Upper lobe of right lung (tissue), 1 donor: ENCODE results near the gene STK40. TPM values are rescaled to one million over a fixed set of nuclear protein-coding genes. Genes with fewer than 3 reads are reported as not detected.

Experiments used
- ATAC-seq: fragments of 200-7000 bp; cut with Tn5 transposase; one replicate; pipeline ENCODE4 v1.9.1; 2020; ENCODE audit warnings: mild to moderate bottlenecking, moderate library complexity
- DNase-seq: peaks from one replicate; pipeline ENCODE4 v3.0.0-alpha.2; 2020
- H3K27ac ChIP-seq: fragments of 200-600 bp; one replicate; pipeline ENCODE4 v1.8.0; 2022
- H3K27me3 ChIP-seq: fragments of 200-600 bp; one replicate; pipeline ENCODE4 v1.8.0; 2022; ENCODE audit warnings: mild to moderate bottlenecking
- H3K36me3 ChIP-seq: fragments of 200-600 bp; one replicate; pipeline ENCODE4 v1.8.0; 2022
- H3K4me1 ChIP-seq: fragments of 200-600 bp; one replicate; pipeline ENCODE4 v1.8.0; 2022
- H3K4me3 ChIP-seq: fragments of 200-600 bp; one replicate; pipeline ENCODE4 v1.8.0; 2022; ENCODE audit warnings: mild to moderate bottlenecking
- H3K9me3 ChIP-seq: fragments of 200-600 bp; one replicate; pipeline ENCODE4 v1.8.0; 2022
- CTCF ChIP-seq: fragments of 200-600 bp; IDR thresholded peaks from one replicate; pipeline ENCODE4 v1.8.0; 2022; ENCODE audit warnings: antibody characterized with exemption
- intact Hi-C: fragments of 100-400 bp; cut with DNase I; formaldehyde crosslinking; loops from one replicate; pipeline ENCODE4 v1.11.0; 2022
- total RNA-seq: library from RNA; stranded (reverse); fragmentation: NEBNext Ultra II Directional; extraction: Animal tissue kit (Norgen Biotek cat#: 25700); gene quantifications from one replicate; pipeline ENCODE4 v1.2.1, GENCODE V29; 2021
- donor health status: DM: no; HTN: yes; CAD: no; lungs with severe emphysema.

Gene STK40
- total RNA-seq, 1 donor from 2014 or later: 78.9 TPM

GRCh38 chr1:36343651-36344394, 41.9 kb downstream of the STK40 start:
- TF ChIP-seq CTCF: no peak
- no peak overlapping the region for H3K27ac ChIP-seq
- no peak for ATAC-seq

DNA sequence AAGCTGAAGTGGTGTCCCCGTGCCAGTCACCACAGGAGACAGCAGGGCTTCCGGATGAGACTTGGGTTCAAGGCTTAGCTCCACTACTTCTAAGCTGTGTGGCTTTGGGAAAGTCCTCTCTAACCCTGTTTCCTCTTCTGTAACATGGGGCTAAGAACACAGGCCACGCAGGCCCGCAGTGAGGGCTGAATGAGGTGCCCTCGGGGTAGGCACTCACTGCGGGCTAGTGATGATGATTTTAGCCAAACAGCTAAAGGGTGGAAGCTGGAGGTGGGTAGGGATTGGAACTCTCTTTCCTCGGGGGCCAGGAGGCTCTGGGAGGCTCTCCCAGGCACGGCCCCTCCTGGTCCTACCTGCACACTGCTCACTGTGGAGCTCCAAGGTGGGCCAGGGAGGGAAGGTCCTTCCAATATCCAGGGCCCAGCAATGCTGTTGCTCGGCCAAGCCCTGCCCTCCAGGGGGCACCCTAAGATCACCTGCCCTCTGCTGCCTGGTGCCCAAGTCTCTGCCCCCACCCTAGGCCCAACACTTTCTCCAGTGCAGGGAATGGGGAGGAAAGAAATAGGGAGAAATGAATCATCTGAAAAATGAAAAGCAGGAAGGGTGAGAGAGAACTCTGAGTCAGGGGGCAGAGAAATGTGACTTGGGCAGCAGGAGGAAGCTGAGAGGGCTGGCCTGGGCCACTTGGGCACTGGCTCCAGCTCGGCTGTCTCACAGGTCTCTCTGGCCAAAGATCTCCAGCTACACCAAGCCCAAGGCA, 43.1 kb downstream of the STK40 start:
- no peaks in the 10 kb centered on the region for H3K27me3 ChIP-seq
- H3K36me3 ChIP-seq: peaks cover 59% of the 10 kb centered on the region
- ATAC-seq (peak; percentile 78), DNase-seq (peak; percentile 75)
- intact Hi-C loops: loop anchor here (10.0 kb wide), 1 partner anchor 82 kb away; no protein-coding TSS in a partner anchor
- peak; percentile 72 for TF ChIP-seq CTCF
- H3K27ac ChIP-seq: peak overlapping the region; percentile 37
- no peak overlapping the region for H3K4me3 ChIP-seq
- H3K9me3 ChIP-seq: no peaks in the 10 kb centered on the region
- H3K4me1 ChIP-seq: peaks cover 6% of the 10 kb centered on the region

More at GRCh38 chr1:36343651-36344394, 41.9 kb downstream of the STK40 start:
- peaks cover 71% of the 10 kb centered on the region for H3K36me3 ChIP-seq
- no peak for DNase-seq
- intact Hi-C loops: loop anchor here (10.0 kb wide), 1 partner anchor 81 kb away; no protein-coding TSS in a partner anchor
- H3K4me3 ChIP-seq: no peak overlapping the region
- no peaks in the 10 kb centered on the region for H3K9me3 ChIP-seq
- H3K4me1 ChIP-seq: peaks cover under 1% of the 10 kb centered on the region
- no peaks in the 10 kb centered on the region for H3K27me3 ChIP-seq

- no peaks in the 10 kb centered on the region for H3K9me3 ChIP-seq
- TF ChIP-seq CTCF: no peak
- no peak for ATAC-seq
- no peaks in the 10 kb centered on the region for H3K27me3 ChIP-seq
- H3K4me1 ChIP-seq: peaks cover 6% of the 10 kb centered on the region
- intact Hi-C loops: loop anchor here (10.0 kb wide), 1 partner anchor 83 kb away; no protein-coding TSS in a partner anchor
- H3K4me3 ChIP-seq: no peak overlapping the region
- H3K36me3 ChIP-seq: peaks cover 51% of the 10 kb centered on the region
- H3K27ac ChIP-seq: no peak overlapping the region
- no peak for DNase-seq
Observed at GRCh38 chr1:36341626-36342320, 44.0 kb downstream of the STK40 start.

DNA sequence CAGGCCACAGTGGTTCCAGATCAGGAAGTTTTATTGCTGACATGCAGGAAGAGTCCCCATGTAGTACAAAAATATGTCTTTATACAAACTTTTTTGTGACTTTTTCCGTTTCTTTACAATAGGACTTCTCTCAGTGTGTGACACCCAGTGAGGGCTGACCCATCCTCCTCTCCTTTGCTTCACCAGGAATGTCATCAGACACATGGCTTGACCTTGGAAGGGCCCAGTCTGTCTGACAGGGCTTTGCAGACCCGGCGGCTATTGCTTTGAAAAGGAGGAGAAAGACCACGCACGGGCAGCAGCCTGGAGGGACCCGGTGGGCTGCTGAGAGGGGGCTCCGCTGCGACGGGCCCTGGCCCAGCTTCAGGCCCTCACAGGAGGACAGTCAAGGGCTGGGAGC, 46.1 kb downstream of the STK40 start:
- intact Hi-C loops: loop anchor here (10.0 kb wide), 1 partner anchor 85 kb away; no protein-coding TSS in a partner anchor
- DNase-seq: no peak

More for the DNA sequence above, 46.1 kb downstream of the STK40 start:
- no peak for TF ChIP-seq CTCF
- Histone ChIP-seq H3K36me3 (peaks cover 32% of the 10 kb centered on the region), H3K27ac (no peak overlapping the region), H3K4me3 (no peak overlapping the region), H3K4me1 (peaks cover 6% of the 10 kb centered on the region), H3K27me3 (no peaks in the 10 kb centered on the region), H3K9me3 (no peaks in the 10 kb centered on the region)
- no peak for ATAC-seq
